Caco-2 (cell line): ENCODE measurements around the gene APOL3. TPM values are rescaled to one million over a fixed set of nuclear protein-coding genes. Genes with fewer than 3 reads are reported as not detected.

ENCODE experiments used
- BruUV-seq: library from RNA; stranded (reverse); fragments of 400-500 nt; replicated peaks from 2 replicates; lab custom pipeline; 2021; lab: Mats Ljungman, UMichigan
- CTCF ChIA-PET: fragments of 300-600 bp; sonication (Branson Sonifier 250); formaldehyde crosslinking; loops from one replicate; lab custom pipeline; 2022; ENCODE audit warnings: antibody characterized with exemption; lab: Charles Lee
- POLR2A ChIA-PET: fragments of 300-600 bp; sonication (Branson Sonifier 250); formaldehyde crosslinking; loops from one replicate; lab custom pipeline; 2022; ENCODE audit warnings: antibody characterized with exemption; lab: Charles Lee
- DNase-seq, 2 experiments: peaks; one replicate each; pipeline versions ENCODE4 v3.0.0 to v3.0.0-alpha.2; 2020 to 2022
- H3K27me3 ChIP-seq: replicated peaks from 2 replicates; pipeline ENCODE4 v1.6.0; 2011; ENCODE audit warnings: low read length; ENCODE audit not compliant: control insufficient read depth, insufficient read depth
- H3K36me3 ChIP-seq: 2 replicates; pipeline ENCODE4 v1.5.1; 2011; ENCODE audit warnings: low read length; ENCODE audit not compliant: control insufficient read depth, insufficient read depth
- H3K4me1 ChIP-seq: fragments of 250-450 bp; sonication (Bioruptor Pico); 2 replicates; pipeline ENCODE4 v1.5.1; 2020; ENCODE audit warnings: mild to moderate bottlenecking
- H3K4me3 ChIP-seq: 2 replicates; pipeline ENCODE4 v1.5.1; 2011; ENCODE audit warnings: low read depth, mild to moderate bottlenecking, control low read depth, low read length
- H3K9me3 ChIP-seq: fragments of 250-450 bp; sonication (Bioruptor Pico); 2 replicates; pipeline ENCODE4 v1.5.1; 2020; ENCODE audit warnings: mild to moderate bottlenecking, moderate library complexity
- H3K27ac Mint-ChIP-seq: one replicate; pipeline ENCODE4 v1.8.0; 2022; ENCODE audit warnings: mixed read lengths; ENCODE audit not compliant: unreplicated experiment
- H3K27me3 Mint-ChIP-seq: one replicate; pipeline ENCODE4 v1.8.0; 2022; ENCODE audit warnings: mixed read lengths; ENCODE audit not compliant: insufficient read depth, unreplicated experiment
- H3K36me3 Mint-ChIP-seq: one replicate; pipeline ENCODE4 v1.8.0; 2022; ENCODE audit warnings: mild to moderate bottlenecking, mixed read lengths; ENCODE audit not compliant: insufficient read depth, unreplicated experiment
- H3K4me1 Mint-ChIP-seq: one replicate; pipeline ENCODE4 v1.8.0; 2022; ENCODE audit warnings: low read depth, mixed read lengths; ENCODE audit not compliant: unreplicated experiment
- H3K4me3 Mint-ChIP-seq: one replicate; pipeline ENCODE4 v1.8.0; 2022; ENCODE audit warnings: mild to moderate bottlenecking, moderate library complexity, mixed read lengths; ENCODE audit not compliant: unreplicated experiment
- H3K9me3 Mint-ChIP-seq: one replicate; pipeline ENCODE4 v1.8.0; 2022; ENCODE audit warnings: mixed read lengths; ENCODE audit not compliant: unreplicated experiment
- intact Hi-C: fragments of 100-400 bp; cut with micrococcal nuclease; formaldehyde crosslinking; loops from one replicate; pipeline ENCODE4 v1.10.0; 2022; ENCODE audit not compliant: unreplicated experiment
- total RNA-seq: library from RNA; stranded (reverse); gene quantifications from 2 replicates; pipeline ENCODE4 v1.2.3, GENCODE V29; 2022
- TF ChIP-seq, protein P1 (sequence below), 2 experiments: fragments of 200-600 bp in 1 of 2; IDR thresholded peaks; 1 replicate in 1 of 2; 2 replicates in 1 of 2; pipeline versions ENCODE4 v1.5.1 to v1.8.0; 2011 to 2022; ENCODE audit warnings: antibody characterized with exemption in 1 of 2, control low read depth in 1 of 2, inconsistent platforms in 1 of 2, low read depth in 1 of 2, low read length in 1 of 2, mild to moderate bottlenecking in 1 of 2, moderate library complexity in 1 of 2; ENCODE audit not compliant: insufficient read depth in 1 of 2, severe bottlenecking in 1 of 2, unreplicated experiment in 1 of 2

APOL3 gene
- total RNA-seq, 1 experiment from 2014 or later = not detected

DNA sequence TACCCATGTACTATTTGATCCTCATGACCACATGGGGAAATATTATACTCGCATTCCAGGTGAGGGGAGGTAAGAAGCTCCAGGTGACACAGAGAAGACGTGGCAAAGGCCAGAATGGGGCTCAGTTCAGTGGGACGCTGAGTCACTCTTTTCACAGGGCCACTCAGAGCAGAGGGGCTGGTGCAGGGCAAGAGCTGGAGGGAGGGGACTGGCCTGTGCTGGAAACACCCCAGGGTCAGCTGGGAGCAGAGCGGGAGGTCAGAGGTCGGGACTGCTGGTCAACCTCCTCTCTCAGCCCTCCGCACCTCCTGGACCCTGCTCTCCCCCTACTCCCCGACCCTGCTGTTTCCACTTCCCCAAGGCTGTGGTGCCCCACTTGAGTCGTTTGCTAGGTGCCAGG, 12.1 kb downstream of the APOL3 start:
- Histone ChIP-seq H3K27me3 (no peaks in the 10 kb centered on the region), H3K4me1 (peaks cover 2% of the 10 kb centered on the region), H3K9me3 (no peaks in the 10 kb centered on the region), H3K36me3 (no peaks in the 10 kb centered on the region), H3K4me3 (no peak overlapping the region)
- Mint-ChIP-seq H3K27ac (no peak overlapping the region), H3K4me1 (no peaks in the 10 kb centered on the region), H3K27me3 (no peaks in the 10 kb centered on the region), H3K4me3 (no peak overlapping the region), H3K36me3 (no peaks in the 10 kb centered on the region), H3K9me3 (peaks cover 15% of the 10 kb centered on the region)
- DNase-seq = no peak
- CTCF ChIA-PET = no interaction called here
- TF ChIP-seq, protein P1, sequence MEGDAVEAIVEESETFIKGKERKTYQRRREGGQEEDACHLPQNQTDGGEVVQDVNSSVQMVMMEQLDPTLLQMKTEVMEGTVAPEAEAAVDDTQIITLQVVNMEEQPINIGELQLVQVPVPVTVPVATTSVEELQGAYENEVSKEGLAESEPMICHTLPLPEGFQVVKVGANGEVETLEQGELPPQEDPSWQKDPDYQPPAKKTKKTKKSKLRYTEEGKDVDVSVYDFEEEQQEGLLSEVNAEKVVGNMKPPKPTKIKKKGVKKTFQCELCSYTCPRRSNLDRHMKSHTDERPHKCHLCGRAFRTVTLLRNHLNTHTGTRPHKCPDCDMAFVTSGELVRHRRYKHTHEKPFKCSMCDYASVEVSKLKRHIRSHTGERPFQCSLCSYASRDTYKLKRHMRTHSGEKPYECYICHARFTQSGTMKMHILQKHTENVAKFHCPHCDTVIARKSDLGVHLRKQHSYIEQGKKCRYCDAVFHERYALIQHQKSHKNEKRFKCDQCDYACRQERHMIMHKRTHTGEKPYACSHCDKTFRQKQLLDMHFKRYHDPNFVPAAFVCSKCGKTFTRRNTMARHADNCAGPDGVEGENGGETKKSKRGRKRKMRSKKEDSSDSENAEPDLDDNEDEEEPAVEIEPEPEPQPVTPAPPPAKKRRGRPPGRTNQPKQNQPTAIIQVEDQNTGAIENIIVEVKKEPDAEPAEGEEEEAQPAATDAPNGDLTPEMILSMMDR (IDR thresholded peaks at IDR 0.05; ENCODE audit: insufficient read depth in 1 of 2, low read depth in 1 of 2, low read length in 1 of 2, severe bottlenecking in 1 of 2, unreplicated experiment in 1 of 2) = no peak
- no TSS peak for BruUV-seq
- intact Hi-C loops = no loop called here
- POLR2A ChIA-PET = no interaction called here

DNA sequence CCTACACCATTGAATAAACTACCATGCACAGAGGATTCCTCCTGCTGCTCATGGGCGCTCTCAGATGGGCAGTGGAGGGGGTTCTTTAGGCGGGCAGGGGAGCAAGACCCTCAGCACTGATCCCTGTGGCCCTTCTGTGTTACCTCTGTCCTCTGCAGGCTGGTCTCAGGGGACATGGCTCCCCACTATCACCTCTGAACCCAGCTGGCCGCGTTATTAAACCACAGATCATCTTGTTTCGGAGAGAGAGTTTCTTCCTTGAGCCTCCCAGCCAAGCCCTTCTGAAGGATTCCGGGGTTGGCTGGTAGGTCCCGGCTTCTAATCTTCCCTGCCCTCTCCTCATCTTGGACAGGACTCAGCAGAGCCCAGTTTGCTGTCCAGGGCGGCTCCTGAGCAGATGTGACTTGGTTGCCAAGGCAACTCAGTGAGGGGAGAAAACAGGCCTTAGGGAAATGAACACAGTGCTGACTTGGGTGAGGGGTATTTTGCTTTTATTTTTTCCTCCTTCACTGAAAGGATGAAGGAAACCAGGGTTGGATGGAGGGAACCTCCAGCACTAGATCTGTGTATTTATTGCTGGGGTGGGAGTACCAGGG, 13.3 kb downstream of the APOL3 start:
- intact Hi-C loops = no loop called here
- Mint-ChIP-seq H3K4me1 (no peaks in the 10 kb centered on the region), H3K27ac (no peak overlapping the region), H3K9me3 (peaks cover 15% of the 10 kb centered on the region), H3K4me3 (no peak overlapping the region), H3K36me3 (no peaks in the 10 kb centered on the region), H3K27me3 (no peaks in the 10 kb centered on the region)
- no peak overlapping the region for H3K4me3 ChIP-seq
- H3K36me3 ChIP-seq = no peaks in the 10 kb centered on the region
- H3K27me3 ChIP-seq = no peaks in the 10 kb centered on the region
- BruUV-seq = no TSS peak
- no peaks in the 10 kb centered on the region for H3K9me3 ChIP-seq
- H3K4me1 ChIP-seq = no peaks in the 10 kb centered on the region
- TF ChIP-seq, protein P1 (IDR thresholded peaks at IDR 0.05; ENCODE audit: insufficient read depth in 1 of 2, low read depth in 1 of 2, low read length in 1 of 2, severe bottlenecking in 1 of 2, unreplicated experiment in 1 of 2) = no peak
- ChIA-PET POLR2A (no interaction called here), CTCF (no interaction called here)
- DNase-seq = no peak

DNA sequence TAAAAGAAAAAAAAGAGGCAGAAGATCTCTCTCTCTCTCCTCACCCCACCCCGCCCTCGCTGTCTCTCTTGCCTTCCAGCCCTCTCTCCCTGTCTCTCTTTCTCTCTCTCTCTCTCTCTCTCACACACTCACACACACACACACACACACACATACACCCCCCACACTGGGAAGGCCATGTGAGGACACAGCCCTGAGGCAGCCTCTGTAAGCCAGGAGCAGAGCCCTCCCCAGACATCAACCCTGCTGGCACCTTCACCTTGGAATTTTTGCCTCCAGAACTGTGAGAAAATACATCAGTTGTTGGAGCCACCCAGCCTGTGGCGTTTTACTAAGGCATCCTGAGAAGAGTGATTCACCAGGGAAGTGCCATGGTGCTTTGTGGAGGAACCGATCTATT, 14.7 kb downstream of the APOL3 start:
- H3K9me3 ChIP-seq = no peaks in the 10 kb centered on the region
- no peaks in the 10 kb centered on the region for H3K27me3 ChIP-seq
- H3K4me3 ChIP-seq = no peak overlapping the region
- Mint-ChIP-seq H3K27me3 (no peaks in the 10 kb centered on the region), H3K36me3 (no peaks in the 10 kb centered on the region), H3K9me3 (peaks cover under 1% of the 10 kb centered on the region), H3K4me1 (no peaks in the 10 kb centered on the region), H3K27ac (no peak overlapping the region), H3K4me3 (no peak overlapping the region)
- H3K4me1 ChIP-seq = no peaks in the 10 kb centered on the region
- DNase-seq = no peak
- CTCF ChIA-PET = interaction anchor here (1.2 to 1.4 kb wide), 2 partner anchors 26 to 80 kb away, joined by 4 to 5 read pairs; no protein-coding TSS in a partner anchor
- TF ChIP-seq, protein P1 (IDR thresholded peaks at IDR 0.05; ENCODE audit: insufficient read depth in 1 of 2, low read depth in 1 of 2, low read length in 1 of 2, severe bottlenecking in 1 of 2, unreplicated experiment in 1 of 2) = no peak
- no peaks in the 10 kb centered on the region for H3K36me3 ChIP-seq
- BruUV-seq = no TSS peak
- POLR2A ChIA-PET = no interaction called here
- intact Hi-C loops = loop anchor here (1.0 kb wide), 2 partner anchors 34 to 75 kb away; no protein-coding TSS in a partner anchor
